KBM-7 (cell line): Measurements from ENCODE around the gene RNF113B.

ENCODE experiments used
- DNase-seq: peaks from one replicate; pipeline ENCODE4 v3.0.0-alpha.2; 2015
- in situ Hi-C: fragments of 300-500 bp; cut with MboI; formaldehyde crosslinking; loops from 2 replicates; pipeline ENCODE4 v1.14.3; 2020; ENCODE audit warnings: low sequenced_read_pairs, low pct_unique_long_range_greater_than_20kb, mixed read lengths

The RNF113B gene

DNA sequence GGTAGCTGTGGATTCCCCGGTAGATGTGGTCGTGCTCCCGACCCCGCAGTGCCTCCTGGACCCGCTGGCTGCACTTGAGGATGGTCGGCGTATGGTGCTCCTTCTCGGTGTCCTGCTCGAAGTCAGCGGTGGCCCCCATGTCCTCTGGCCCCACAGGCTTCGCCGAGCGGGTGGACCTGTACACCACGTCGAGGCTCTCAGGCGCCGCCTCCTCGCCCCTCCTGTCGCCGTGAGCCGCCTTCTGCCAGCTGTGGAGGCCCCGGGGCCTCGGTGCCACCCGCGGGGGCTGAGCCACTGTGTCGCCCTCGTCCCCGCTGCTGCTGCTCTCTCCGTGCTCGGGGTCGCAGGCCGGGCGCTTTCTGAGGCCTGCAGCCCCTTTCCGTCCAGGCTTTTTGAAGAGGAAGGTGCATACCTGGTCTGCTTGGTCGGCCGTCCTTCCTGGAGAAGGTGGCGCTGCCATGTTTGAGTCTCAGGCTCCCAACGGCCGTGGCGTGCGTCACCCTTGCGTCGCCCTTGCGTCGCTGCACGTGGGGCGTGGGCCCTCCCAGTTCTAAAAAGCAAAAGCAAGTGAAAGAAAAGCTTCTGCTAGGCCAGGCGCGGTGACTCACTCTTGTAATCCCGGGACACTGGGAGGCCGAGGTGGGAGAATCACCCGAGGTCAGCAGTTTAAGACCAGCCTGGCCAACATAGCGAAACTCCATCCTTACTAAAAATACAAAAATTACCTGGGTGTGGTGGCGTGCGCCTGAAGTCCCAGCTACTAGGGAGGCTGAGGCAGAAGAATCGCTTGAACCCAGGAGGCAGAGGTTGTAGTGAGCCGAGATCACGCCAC is at the start of gene RNF113B:
Gene RNF113B (minus strand): TSS at position 493 of the 832 bp plus-strand sequence. CDS start 33 bp downstream, at position 460.
- no peak for DNase-seq
- in situ Hi-C loops, result no loop called here

DNA sequence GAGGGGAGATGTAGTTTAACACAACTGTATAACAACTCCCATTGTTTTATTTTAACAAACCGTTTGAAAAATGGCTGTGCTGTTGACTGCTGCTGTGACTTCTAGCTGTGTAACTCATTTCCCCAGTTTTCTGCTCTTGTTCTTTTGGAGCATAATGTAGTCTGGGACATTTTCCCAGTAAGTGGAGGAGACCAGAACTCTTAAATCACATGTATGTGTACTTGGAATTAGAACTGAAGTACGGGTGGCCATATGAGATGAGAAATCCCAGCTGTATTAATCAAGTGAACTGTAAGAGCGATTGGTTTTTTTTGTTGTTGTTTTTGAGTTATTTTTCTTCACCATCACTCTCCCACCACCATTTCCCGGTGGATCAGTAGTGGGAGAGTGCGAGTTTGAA is 49.4 kb upstream of the RNF113B start:
- in situ Hi-C loops, result no loop called here
- DNase-seq, result no peak

DNA sequence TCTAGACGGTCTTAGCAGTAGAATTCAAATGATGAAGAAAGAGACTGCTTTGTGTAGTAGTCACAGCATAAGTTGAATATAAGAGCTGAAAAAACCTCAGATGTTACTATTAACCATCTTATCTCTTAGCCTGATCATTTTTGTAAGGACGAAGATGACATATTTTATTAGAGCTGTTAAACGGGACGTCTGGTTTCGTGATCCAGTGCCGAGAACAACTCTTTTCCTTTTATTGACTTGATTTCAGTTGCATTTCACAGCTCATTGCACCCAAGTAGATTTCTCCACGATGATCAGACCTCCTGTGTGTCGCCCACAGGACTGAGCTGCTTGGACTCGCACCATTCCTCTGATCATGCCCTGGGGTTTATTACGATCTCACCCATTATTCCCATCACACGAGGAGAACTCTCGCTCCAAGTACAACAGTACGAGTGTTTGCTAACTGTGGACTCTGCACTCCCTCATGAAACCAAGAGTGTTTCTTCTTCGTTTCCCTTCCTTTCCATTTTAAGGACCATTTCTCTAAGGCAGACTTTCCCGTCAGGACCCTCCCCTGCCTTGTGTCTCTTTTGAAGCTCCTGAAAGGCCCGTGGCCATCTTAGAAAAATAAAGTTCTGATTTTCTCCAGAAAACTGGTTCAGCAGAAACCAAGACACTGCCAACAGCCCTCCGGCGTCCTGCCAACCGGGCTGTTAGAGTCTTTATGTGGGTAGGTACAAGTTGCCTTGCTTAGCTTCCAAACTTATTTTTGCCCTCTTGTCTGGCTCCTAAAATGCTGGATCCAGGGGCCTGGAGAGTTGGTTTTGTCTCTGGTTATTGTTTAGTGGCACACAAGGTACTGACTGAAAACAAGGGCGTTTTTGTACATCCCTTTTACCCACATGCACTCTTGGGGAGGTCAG is 48.2 kb upstream of the RNF113B start:
- DNase-seq, result no peak
- in situ Hi-C loops, result no loop called here

DNA sequence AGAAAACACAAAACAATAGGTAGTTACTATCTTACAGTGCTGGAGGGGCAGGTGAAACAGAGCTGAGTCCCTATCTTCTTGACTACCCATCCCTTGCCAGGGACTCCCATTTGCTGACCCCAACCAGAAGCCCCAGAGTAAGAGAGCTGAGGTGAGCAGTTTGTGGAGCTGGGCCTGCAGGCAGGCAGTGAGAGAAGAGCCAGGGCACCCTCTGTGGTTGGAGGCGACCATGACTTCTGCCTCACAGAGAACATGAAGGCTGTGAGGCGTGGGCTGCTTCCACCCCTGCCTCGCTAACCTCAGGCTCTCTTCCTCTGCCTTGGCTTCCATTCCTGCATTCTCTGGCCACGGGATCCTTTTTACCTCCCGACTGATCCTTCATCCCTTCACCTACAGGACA is 47.5 kb upstream of the RNF113B start:
- no peak for DNase-seq
- in situ Hi-C loops, result no loop called here

DNA sequence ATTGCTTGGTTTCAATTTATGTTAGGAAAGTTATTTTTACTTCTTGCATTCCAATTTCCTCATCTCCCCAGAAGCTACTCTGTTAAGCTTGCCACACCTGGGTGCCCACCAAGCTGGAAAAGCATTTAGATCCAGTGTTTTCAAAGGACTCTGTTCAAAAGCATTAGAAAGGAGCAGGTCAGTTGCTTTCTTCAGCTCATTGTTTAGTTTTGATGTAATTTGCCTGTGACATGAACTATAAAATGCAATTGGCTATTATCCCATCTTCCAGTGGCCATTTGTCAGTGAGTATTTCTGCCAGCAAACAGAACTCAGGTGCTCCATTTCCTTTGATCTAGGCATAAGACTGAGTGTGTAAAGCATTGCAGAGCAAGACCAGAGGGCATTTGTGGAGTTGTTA is 46.7 kb upstream of the RNF113B start:
- DNase-seq, result no peak
- in situ Hi-C loops, result no loop called here

DNA sequence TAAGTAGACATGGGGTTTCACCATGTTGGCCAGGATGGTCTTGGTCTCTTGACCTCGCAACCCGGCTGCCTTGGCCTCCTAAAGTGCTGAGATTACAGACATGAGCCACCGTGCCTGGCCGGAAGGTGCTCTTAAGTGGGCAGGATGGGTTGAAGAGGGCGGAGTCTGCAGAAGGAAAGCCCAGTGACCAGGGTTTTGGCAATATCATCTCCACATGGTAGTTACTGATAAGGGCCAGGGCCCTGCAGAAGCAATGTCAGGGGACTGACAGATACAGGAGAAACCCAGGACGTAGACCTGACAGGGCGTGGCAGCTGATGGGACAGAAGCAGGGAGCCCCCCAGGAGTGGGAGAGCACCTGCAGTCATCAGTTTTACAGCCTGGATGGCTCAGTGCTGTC is 45.7 kb upstream of the RNF113B start:
- in situ Hi-C loops, result no loop called here
- no peak for DNase-seq

DNA sequence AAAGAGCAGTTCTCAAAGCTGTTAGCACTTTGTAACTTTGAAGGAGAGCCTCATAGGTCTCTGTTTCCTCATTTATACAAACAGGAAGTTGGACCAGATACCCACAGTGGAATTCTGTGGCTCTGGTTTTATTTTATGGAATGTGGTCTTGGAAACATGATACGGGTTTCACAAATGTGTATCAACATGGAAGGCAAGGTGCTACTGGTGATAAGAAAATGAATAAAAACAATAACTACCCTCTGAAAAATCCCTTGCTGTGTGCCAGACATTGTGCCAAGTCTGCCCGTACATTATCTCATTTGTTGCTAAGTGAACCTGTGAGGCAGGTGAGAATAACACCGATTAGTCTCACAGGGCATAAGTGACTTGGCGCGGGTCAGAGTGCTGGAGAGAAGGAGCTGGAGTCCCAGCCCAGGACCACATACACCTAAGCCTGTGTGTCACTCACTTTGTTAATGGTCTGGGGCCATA is 45.0 kb upstream of the RNF113B start:
- in situ Hi-C loops, result no loop called here

DNA sequence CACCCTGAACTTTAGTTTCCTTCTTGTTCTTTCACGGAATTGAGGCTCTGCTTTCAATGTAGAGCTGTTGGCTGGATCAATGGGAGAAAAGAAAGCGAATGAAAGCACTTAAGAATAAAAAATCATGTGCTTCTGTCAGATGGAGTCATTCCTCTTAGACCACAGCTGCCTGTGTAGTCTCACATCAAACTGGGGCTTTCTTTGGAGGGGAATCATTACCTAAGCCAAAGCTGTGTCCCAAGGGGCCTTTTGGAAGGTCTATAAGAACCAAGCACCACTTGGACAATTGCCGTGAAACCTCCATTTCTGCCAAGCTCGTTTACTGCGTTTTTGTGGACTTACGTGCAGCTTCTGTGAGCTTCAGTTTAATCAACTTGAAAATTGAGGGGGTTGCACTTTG is 44.2 kb upstream of the RNF113B start:
- in situ Hi-C loops, result no loop called here
- DNase-seq, result no peak

More for the DNA sequence above, 45.0 kb upstream of the RNF113B start:
- peak; percentile 27 for DNase-seq

DNA sequence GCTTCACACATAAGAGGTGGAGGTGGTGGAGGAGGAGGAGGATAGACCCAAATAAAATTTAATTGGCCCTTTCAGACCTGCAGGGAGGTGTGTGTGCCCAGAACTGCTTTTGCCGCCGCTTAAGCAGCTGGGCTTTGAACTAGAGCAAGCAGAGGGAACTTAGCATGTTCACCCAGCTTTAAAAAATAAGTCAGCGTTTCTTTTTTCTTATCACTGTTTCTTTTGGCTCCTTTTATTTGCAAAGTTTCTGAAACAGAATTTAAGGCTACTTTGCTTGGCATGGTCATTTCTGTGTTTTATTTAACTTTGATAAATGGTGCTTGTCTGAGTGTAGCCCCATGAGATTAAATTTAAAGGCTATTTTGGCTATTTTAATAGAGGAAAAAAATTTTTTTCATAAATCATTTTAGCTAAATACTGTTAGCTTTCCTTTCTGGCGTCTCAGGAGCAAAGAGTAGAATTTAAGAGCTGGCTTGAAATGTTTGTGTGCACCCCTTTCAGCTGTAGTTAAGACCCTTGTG is 43.3 kb upstream of the RNF113B start:
- in situ Hi-C loops, result no loop called here

DNA sequence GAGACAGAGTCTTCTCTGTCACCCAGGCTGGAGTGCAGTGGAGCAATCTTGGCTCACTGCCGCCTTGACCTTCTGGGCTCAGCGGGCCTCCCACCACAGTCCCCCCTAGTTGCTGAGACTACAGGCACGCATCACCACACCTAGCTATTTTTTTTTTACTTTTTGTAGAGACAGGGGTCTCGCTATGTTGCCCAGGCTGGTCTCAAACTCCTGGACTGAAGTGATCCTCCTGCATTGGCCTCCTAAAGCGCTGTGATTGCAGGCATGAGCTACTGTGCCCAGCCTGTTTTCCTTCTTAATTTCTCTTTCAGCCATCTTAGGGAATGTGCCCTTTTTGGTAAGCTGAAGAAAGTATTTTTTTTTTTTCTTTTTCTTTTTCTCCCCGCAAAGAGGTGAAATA is 42.6 kb upstream of the RNF113B start:
- in situ Hi-C loops, result no loop called here

More for the DNA sequence above, 43.3 kb upstream of the RNF113B start:
- no peak for DNase-seq

DNA sequence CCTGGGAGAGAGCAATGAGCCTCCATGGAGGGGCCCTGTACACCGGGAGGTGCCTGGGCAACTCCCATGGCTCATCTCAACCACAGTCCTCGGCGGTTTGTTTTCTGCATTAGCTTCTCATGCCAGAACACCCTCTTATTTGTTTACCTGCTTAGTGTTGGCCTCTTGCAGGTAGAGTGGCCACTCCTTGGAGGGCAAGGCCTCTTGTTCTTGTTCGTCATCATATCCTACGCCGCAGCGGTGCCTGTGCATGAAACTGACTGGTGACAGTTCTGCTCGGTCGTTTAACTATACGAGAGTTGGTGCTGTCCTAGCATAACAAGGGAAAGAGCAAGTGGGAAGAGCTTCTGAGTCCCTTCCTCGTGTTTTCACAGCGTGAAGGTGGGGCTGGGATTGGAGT is 40.5 kb upstream of the RNF113B start:
- in situ Hi-C loops, result no loop called here
- DNase-seq, result no peak

More for the DNA sequence above, 42.6 kb upstream of the RNF113B start:
- no peak for DNase-seq

DNA sequence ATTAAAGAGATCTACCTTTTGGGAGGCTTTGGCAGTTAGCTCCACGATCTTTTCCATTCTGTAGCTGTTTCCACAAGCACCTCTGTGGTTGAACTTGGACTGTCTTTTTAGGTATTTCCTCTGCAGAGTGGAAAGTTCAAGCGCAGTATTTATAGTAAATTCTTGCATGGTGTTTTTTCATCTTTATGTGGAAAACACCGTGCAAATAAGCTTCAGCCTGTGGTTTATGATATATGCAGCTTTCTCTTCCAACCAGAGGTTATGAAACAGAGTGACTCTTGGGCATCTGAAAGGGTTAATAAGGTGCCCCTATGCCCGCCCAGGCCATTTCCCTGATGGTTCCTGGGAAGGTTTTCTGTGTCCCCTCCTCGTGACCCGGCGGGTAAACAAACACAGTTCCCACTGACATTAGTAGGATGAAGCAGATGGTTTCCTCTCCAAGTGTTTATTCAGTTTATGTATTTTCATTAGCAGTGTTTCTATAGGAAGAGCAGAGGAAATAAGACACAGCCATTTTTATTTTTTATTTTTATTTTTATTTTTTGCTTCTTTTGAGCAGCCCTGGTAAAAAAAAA is 39.7 kb upstream of the RNF113B start:
- in situ Hi-C loops, result no loop called here

DNA sequence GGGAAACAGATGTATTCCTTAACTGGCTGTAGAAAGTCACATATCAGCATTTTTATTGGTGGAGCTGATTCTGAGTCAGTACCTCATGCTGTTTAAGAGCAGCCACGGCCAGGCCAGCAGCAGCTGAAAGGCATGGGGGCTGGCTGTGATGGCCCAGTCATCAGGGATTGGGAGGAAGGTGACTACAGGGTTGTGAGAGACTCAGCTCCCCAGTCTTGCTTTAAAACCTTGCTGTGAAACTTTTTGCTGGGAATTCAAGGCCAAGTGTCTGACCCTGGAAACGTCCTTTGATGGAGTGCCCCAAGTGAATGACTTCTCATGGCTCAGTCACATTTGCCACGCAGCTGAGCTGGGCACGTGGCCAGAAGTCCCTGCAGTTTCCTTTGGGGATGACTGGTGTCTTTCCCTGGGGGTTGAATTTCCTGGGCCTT is 39.1 kb upstream of the RNF113B start:
- no peak for DNase-seq
- in situ Hi-C loops, result no loop called here

More for the DNA sequence above, 39.7 kb upstream of the RNF113B start:
- no peak for DNase-seq

DNA sequence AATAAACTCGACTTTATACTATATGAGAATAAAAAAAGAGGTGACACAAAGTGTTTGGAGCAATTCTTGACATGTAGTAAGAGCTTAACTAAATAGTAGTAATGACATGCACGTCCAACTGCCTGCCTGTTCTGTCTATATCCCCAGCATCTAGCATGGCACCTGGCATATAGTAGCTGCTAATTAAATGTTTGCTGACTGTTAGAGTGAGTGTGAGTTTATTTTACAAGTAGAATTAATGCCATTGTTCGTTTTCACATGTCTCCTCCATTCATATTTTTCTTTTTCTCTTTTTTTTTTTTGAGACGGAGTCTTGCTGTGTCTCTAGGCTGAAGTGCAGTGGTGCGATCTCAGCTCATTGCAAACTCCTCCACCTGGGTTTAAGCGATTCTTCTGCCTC is 38.4 kb upstream of the RNF113B start:
- no peak for DNase-seq
- in situ Hi-C loops, result no loop called here

DNA sequence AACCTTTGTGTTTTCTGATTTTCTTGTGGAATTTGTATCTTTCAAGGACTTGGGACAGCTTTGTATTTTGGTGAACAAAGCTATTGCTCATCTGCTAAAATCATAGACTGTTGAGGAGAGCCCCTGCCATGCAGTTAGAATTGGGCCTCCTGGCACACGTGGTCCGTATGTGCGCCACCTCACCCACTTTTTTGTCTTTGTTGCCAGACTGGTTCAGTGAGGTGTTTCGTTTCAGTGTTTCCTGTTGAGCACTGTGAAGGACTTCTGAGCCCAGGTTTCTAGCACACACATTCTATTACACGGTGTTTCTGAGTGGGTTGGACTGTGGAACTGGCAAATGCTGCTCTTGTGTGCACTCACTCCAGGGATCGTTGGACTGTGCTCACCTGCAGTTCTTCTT is 37.6 kb upstream of the RNF113B start:
- no peak for DNase-seq
- in situ Hi-C loops, result no loop called here

DNA sequence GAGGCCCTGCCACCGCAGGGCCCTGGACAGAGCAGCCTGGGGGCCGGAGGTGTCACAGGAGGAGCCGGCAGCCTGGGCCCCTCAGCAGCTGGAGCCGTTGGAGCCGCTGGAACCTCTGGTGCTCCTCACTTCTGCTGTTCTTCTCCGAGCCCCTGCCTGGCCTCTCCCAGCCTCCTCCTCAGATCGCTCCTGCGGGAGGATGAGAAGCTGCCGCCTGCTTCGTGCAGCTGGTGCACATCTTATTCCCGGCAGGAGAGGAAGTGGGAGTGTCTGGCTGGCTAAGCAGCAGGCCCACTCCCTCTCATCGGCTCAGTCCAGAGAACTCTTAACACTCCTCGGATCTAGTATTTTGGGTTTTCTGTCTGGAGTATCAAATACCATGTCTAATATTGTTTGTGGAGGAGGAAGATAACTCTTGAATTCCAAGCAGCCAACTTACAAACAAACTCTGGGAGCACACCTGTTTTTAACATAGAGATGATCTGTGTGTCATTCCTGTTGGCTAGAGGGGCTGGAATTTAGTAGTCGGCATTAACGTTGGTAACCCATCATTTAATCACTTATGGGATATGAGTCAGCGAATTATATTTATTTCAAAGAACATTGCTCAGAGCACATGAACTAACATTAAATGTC is 37.1 kb upstream of the RNF113B start:
- in situ Hi-C loops, result no loop called here

DNA sequence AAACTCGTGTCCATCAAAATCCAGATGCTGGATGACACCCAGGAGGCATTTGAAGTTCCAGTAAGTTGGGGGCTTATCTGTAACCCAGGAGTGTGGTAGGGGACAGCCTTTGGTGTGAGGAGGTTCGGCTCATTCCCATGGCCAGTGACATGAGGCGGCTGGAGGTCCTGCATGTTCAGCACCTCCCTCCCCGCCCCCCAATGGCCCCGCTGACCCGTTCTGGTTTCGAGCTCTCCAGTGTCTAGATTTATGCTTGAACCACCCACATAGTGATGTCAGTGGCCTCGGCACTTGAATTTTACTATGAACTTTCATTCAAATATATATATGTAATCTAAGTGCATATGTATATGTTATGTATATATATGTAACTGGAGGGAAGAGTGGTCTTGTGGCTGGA is 36.3 kb upstream of the RNF113B start:
- DNase-seq, result no peak
- in situ Hi-C loops, result no loop called here

More for the DNA sequence above, 37.1 kb upstream of the RNF113B start:
- no peak for DNase-seq

DNA sequence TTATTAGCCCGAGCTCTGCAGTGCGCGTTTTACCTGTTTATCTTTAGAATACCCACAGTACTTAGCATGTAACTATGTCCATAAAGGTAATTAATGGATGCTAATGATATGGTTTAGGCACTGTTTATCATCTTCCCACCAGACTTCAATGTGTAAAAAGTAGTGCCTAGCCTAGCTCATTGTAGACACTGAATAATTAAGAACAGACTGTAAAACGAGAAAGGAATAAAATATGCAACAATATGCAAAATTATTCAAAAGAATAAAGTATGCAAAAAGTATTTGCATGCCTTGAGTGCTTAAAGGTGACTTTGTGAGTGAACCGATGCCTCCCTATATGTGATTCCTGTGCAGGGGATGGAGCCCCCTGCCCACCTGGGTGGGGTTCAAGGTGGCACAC is 35.7 kb upstream of the RNF113B start:
- in situ Hi-C loops, result no loop called here

DNA sequence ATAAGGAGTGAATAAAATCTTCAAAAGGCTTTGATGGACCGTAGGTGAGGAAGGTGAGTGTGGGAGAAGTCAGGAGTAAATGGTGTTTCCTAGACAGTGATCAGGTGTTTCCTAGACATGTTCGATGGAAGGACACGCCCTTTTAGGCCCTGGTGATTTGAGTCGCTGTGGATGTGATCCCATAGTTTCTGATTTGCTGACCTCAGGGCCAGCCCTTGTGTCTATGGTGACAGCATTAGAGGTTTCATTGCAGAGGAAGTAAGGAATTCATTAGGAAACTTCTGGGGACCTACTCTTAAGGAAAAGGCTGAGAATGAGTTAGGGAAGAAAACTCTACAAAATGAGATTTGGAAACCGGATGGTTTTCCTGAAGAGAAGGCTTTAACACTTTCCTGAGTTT is 31.5 kb upstream of the RNF113B start:
- DNase-seq, result no peak
- in situ Hi-C loops, result no loop called here

More for the DNA sequence above, 35.7 kb upstream of the RNF113B start:
- DNase-seq, result no peak
